ENCODE data around the gene PRSS50.

The PRSS50 gene

GRCh38 chr3:46690798-46691197 is 26.9 kb downstream of the PRSS50 start:
- no peak for DNase-seq

GRCh38 chr3:46685446-46685845 is 32.2 kb downstream of the PRSS50 start:
- no peak for DNase-seq

GRCh38 chr3:46684891-46685290 is 32.8 kb downstream of the PRSS50 start:
- no peak for DNase-seq

GRCh38 chr3:46682974-46683373 is 34.7 kb downstream of the PRSS50 start:
- DNase-seq, result no peak

- no peak for DNase-seq
These were observed 35.7 kb downstream of the PRSS50 start for GRCh38 chr3:46681856-46682540.

- no peak for DNase-seq
These were observed 36.3 kb downstream of the PRSS50 start for GRCh38 chr3:46681387-46681786.

GRCh38 chr3:46680298-46680826 is 37.3 kb downstream of the PRSS50 start:
- no peak for DNase-seq

GRCh38 chr3:46679681-46680080 is 38.0 kb downstream of the PRSS50 start:
- DNase-seq, result no peak

- DNase-seq, result no peak
These were observed 39.4 kb downstream of the PRSS50 start for GRCh38 chr3:46678280-46678679.

- no peak for DNase-seq
These were observed 40.3 kb downstream of the PRSS50 start for GRCh38 chr3:46677411-46677726.

- DNase-seq, result no peak
These were observed 40.9 kb downstream of the PRSS50 start for GRCh38 chr3:46676601-46677410.

GRCh38 chr3:46675843-46676567 is 41.7 kb downstream of the PRSS50 start:
- DNase-seq, result no peak

- DNase-seq, result no peak
These were observed 42.2 kb downstream of the PRSS50 start for GRCh38 chr3:46675426-46675825.

GRCh38 chr3:46674031-46674845 is 43.4 kb downstream of the PRSS50 start:
- no peak for DNase-seq

- DNase-seq, result no peak
These were observed 44.3 kb downstream of the PRSS50 start for GRCh38 chr3:46673151-46674030.

- no peak for DNase-seq
These were observed 45.3 kb downstream of the PRSS50 start for GRCh38 chr3:46672349-46672695.

- no peak for DNase-seq
These were observed 45.9 kb downstream of the PRSS50 start for GRCh38 chr3:46671541-46672348.

- DNase-seq, result peak in 1 of 2 donors; percentile 0
These were observed 46.7 kb downstream of the PRSS50 start for GRCh38 chr3:46670891-46671427.

- no peak for DNase-seq
These were observed 47.4 kb downstream of the PRSS50 start for GRCh38 chr3:46670000-46670890.

Data from activated CD4-positive, alpha-beta T cell treated with anti-CD3 and anti-CD28 coated beads for 4 hours (primary cell).